ENCODE measurements around the gene TIE1. TPM values are rescaled to one million over a fixed set of nuclear protein-coding genes. Genes with fewer than 3 reads are reported as not detected.

The TIE1 gene
- total RNA-seq, 1 experiment from 2014 or later: 1.2 TPM

GRCh38 chr1:43275826-43276620 is 24.8 kb upstream of the TIE1 start:
- no peak overlapping the region for H3K23ac ChIP-seq (ENCODE audit: insufficient read length, low read depth, low read length)
- H3T11ph ChIP-seq (ENCODE audit: low read length): no peak overlapping the region
- H4K5ac ChIP-seq (ENCODE audit: insufficient read length, low read depth, low read length): no peak overlapping the region
- no peak overlapping the region for H2AK5ac ChIP-seq (ENCODE audit: insufficient read length, low read length)
- H3K4me2 ChIP-seq (ENCODE audit: insufficient read depth, insufficient read length, low read length): no peak overlapping the region
- no peak overlapping the region for H2BK5ac ChIP-seq (ENCODE audit: insufficient read length, low read length)
- H3K18ac ChIP-seq (ENCODE audit: insufficient read length, low read depth, low read length): no peak overlapping the region
- peak overlapping the region in 1 of 3 experiments; percentile 45; a peak in 1 of 7 replicates for H3K27ac Mint-ChIP-seq
- no peak overlapping the region for H4K8ac ChIP-seq (replicated peaks; ENCODE audit: insufficient read length, low read depth, low read length)
- no peaks in the 10 kb centered on the region for H3K9me3 ChIP-seq (ENCODE audit: control insufficient read depth, low read depth, low read length)
- H3K56ac ChIP-seq (ENCODE audit: insufficient read length, low read depth, low read length): no peak overlapping the region
- no peak for TF ChIP-seq CTCF (conservative IDR thresholded peaks at IDR 0.05)
- H2BK12ac ChIP-seq (ENCODE audit: insufficient read length, low read depth, low read length): no peak overlapping the region
- H3K9ac ChIP-seq (ENCODE audit: extremely low read depth, insufficient read length, low read length): no peak overlapping the region
- no peaks in the 10 kb centered on the region for H3K79me1 ChIP-seq (ENCODE audit: insufficient read depth, low read depth, low read length, poor library complexity, severe bottlenecking)
- H3K14ac ChIP-seq (ENCODE audit: insufficient read depth, low read length): no peak overlapping the region
- no peak overlapping the region for H2BK15ac ChIP-seq (ENCODE audit: low read depth, low read length)
- WGBS (ENCODE audit: extremely low coverage, insufficient read length, low lambda C conversion rate): no CpG with 5 or more reads among the region's 12 CpGs
- H3K27me3 Mint-ChIP-seq (ENCODE audit: low read depth): peaks cover 3% of the 10 kb centered on the region
- peaks cover 5% of the 10 kb centered on the region for H3K23me2 ChIP-seq (ENCODE audit: insufficient read length, low read depth, low read length, poor library complexity, severe bottlenecking)
- H3K9me3 Mint-ChIP-seq: no peaks in the 10 kb centered on the region
- no peak overlapping the region for H2BK20ac ChIP-seq (ENCODE audit: low read depth, low read length, poor library complexity, severe bottlenecking)
- no peaks in the 10 kb centered on the region for H3K27me3 ChIP-seq (ENCODE audit: insufficient read depth, low read length)
- H3K4me1 Mint-ChIP-seq: peaks cover 9 to 12% of the 10 kb centered on the region in 2 experiments
- no peak overlapping the region for H3K27ac ChIP-seq (ENCODE audit: insufficient read length, low read depth, low read length)
- peak; percentile 21 for DNase-seq
- no peak overlapping the region for H2AFZ ChIP-seq (ENCODE audit: low read length)
- peaks cover 3% of the 10 kb centered on the region for H4K20me1 ChIP-seq (ENCODE audit: control insufficient read depth, insufficient read depth, insufficient read length)
- no peak overlapping the region for H3K4ac ChIP-seq (ENCODE audit: low read depth, low read length)
- H4K91ac ChIP-seq (ENCODE audit: insufficient read length, low read depth, low read length): no peak overlapping the region
- no peak overlapping the region for H3K4me3 Mint-ChIP-seq
- peaks cover 4 to 33% (median 14%) of the 10 kb centered on the region in 3 experiments; a peak in 6 of 7 replicates for H3K36me3 Mint-ChIP-seq (ENCODE audit: insufficient read depth in 1 of 3, low read depth in 3 of 3)
- H3K4me1 ChIP-seq (ENCODE audit: insufficient read depth, low read length): peaks cover 5% of the 10 kb centered on the region; the same call in 1 of the 2 replicates
- H2BK120ac ChIP-seq (ENCODE audit: low read depth, low read length, poor library complexity, severe bottlenecking): no peak overlapping the region
- no peaks in the 10 kb centered on the region for H3K79me2 ChIP-seq (ENCODE audit: insufficient read depth, low read length)
